Vagina (tissue), 2 donors: ENCODE measurements around the gene GALNT2.

Experiments
- CTCF ChIP-seq, 3 experiments: fragments of 450-650 bp in 2 of 3; fragments of 200-600 bp in 1 of 3; sonication (generic) in 1 of 3; IDR thresholded peaks; one replicate each; pipeline ENCODE4 v1.5.1; 2017 to 2019; ENCODE audit warnings: antibody characterized with exemption in 3 of 3, mild to moderate bottlenecking in 2 of 3, moderate library complexity in 2 of 3
- POLR2A ChIP-seq, 2 donors: fragments of 450-650 bp; IDR thresholded peaks; one replicate each; pipeline ENCODE4 v1.6.1; 2017; ENCODE audit warnings: antibody characterized with exemption in 2 of 2, mild to moderate bottlenecking in 2 of 2, moderate library complexity in 2 of 2
- POLR2AphosphoS5 ChIP-seq, 2 donors: sonication (generic); formaldehyde crosslinking; IDR thresholded peaks; one replicate each; pipeline ENCODE4 v1.9.0; 2017; ENCODE audit warnings: antibody characterized with exemption in 2 of 2, mild to moderate bottlenecking in 2 of 2, low read depth in 1 of 2; ENCODE audit not compliant: insufficient read depth in 1 of 2

- TF ChIP-seq POLR2A (IDR thresholded peaks at IDR 0.05) = no peak
- no peak for TF ChIP-seq CTCF (IDR thresholded peaks at IDR 0.05)
- no peak for TF ChIP-seq POLR2AphosphoS5 (IDR thresholded peaks at IDR 0.05; ENCODE audit: insufficient read depth in 1 of 2, low read depth in 1 of 2)
Measured at GRCh38 chr1:230127105-230128054, 60.3 kb downstream of the GALNT2 start.
